GM23248 (cell line): Measurements from ENCODE around the gene JKAMP. TPM values are rescaled to one million over a fixed set of nuclear protein-coding genes. Genes with fewer than 3 reads are reported as not detected.

ENCODE experiments used
- DNase-seq: peaks from one replicate; pipeline ENCODE4 v3.0.0-alpha.2; 2015
- H2AFZ ChIP-seq: fragments of 200-600 bp; sonication (generic); 2 replicates; pipeline ENCODE4 v1.6.1; 2016; ENCODE audit warnings: antibody characterized with exemption
- H3F3A ChIP-seq: fragments of 200-600 bp; sonication (generic); 2 replicates; pipeline ENCODE4 v1.6.1; 2016; ENCODE audit warnings: mild to moderate bottlenecking, antibody characterized with exemption, mixed run types; ENCODE audit not compliant: insufficient read depth
- H3K27ac ChIP-seq: fragments of 200-600 bp; sonication (generic); 2 replicates; pipeline ENCODE4 v1.5.1; 2016; ENCODE audit warnings: mild to moderate bottlenecking
- H3K27me3 ChIP-seq: fragments of 200-600 bp; sonication (generic); replicated peaks from 2 replicates; pipeline ENCODE4 v1.6.1; 2016; ENCODE audit warnings: mild to moderate bottlenecking; ENCODE audit not compliant: insufficient read depth
- H3K36me3 ChIP-seq: fragments of 200-600 bp; sonication (generic); 2 replicates; pipeline ENCODE4 v1.6.1; 2016; ENCODE audit warnings: low read depth, mild to moderate bottlenecking
- H3K4me1 ChIP-seq: fragments of 200-600 bp; sonication (generic); 2 replicates; pipeline ENCODE4 v1.6.1; 2016; ENCODE audit warnings: mild to moderate bottlenecking; ENCODE audit not compliant: insufficient read depth
- H3K4me2 ChIP-seq: fragments of 200-600 bp; sonication (generic); one replicate; pipeline ENCODE4 v1.6.1; 2016; ENCODE audit warnings: mild to moderate bottlenecking; ENCODE audit not compliant: unreplicated experiment
- H3K4me3 ChIP-seq: fragments of 200-600 bp; sonication (generic); 2 replicates; pipeline ENCODE4 v1.5.1; 2016; ENCODE audit warnings: mild to moderate bottlenecking
- H3K79me2 ChIP-seq: fragments of 200-600 bp; sonication (generic); 2 replicates; pipeline ENCODE4 v1.6.1; 2016; ENCODE audit warnings: mild to moderate bottlenecking; ENCODE audit not compliant: insufficient read depth
- H3K9ac ChIP-seq: fragments of 200-600 bp; sonication (generic); 2 replicates; pipeline ENCODE4 v1.6.1; 2016; ENCODE audit warnings: mild to moderate bottlenecking
- H3K9me2 ChIP-seq: fragments of 200-600 bp; sonication (generic); 2 replicates; pipeline ENCODE4 v1.6.1; 2016; ENCODE audit warnings: mixed run types, mild to moderate bottlenecking, moderate library complexity; ENCODE audit not compliant: insufficient read depth
- H3K9me3 ChIP-seq: fragments of 200-600 bp; sonication (generic); one replicate; pipeline ENCODE4 v1.6.1; 2017; ENCODE audit warnings: low read depth
- H4K20me1 ChIP-seq: fragments of 200-600 bp; sonication (generic); 2 replicates; pipeline ENCODE4 v1.6.0; 2016; ENCODE audit not compliant: insufficient read depth
- EZH2 ChIP-seq: fragments of 200-600 bp; sonication (generic); IDR thresholded peaks from 2 replicates; pipeline ENCODE4 v1.6.1; 2018; ENCODE audit warnings: antibody characterized with exemption, mild to moderate bottlenecking; ENCODE audit not compliant: insufficient read depth, poor library complexity, severe bottlenecking
- EZH2phosphoT487 ChIP-seq: fragments of 200-600 bp; sonication (generic); IDR thresholded peaks from 2 replicates; pipeline ENCODE4 v1.6.1; 2018; ENCODE audit warnings: antibody characterized with exemption, moderate library complexity, mild to moderate bottlenecking, low read depth; ENCODE audit not compliant: insufficient read depth
- WGBS, 2 experiments: methylation state at CpG; one replicate each; pipeline ENCODE4 v1.1.6; 2015 to 2017; ENCODE audit warnings: low lambda C conversion rate in 2 of 2, low coverage in 1 of 2; ENCODE audit errors: missing lambda C conversion rate in 2 of 2; 5-methylcytosine and 5-hydroxymethylcytosine counted together
- in situ Hi-C: fragments of 300-500 bp; cut with MboI; formaldehyde crosslinking; loops from 2 replicates; pipeline ENCODE4 v1.15.0; 2020
- polyA plus RNA-seq: library from polyadenylated mRNA; unstranded; fragments of >200 nt; fragmentation: Nextera tagmentation; extraction: Ambion mirVana; gene quantifications from 2 replicates; pipeline ENCODE4 v1.2.1, GENCODE V29; 2016
- total RNA-seq: library from RNA; depleted of rRNA; stranded (reverse); fragments of >200 nt; shearing (Covaris generic); gene quantifications from 2 replicates; pipeline ENCODE4 v1.2.3, GENCODE V29; 2014

JKAMP gene
- total and polyA plus RNA-seq, 2 experiments from 2014 or later: 93.4 to 120 TPM

GRCh38 chr14:59510966-59511365 lies 26.6 kb downstream of the JKAMP start:
- no peak overlapping the region for H3K4me3 ChIP-seq
- H4K20me1 ChIP-seq: no peaks in the 10 kb centered on the region
- no peaks in the 10 kb centered on the region for H3K27me3 ChIP-seq
- TF ChIP-seq EZH2 (no peak), EZH2phosphoT487 (no peak)
- DNase-seq: no peak
- H3K79me2 ChIP-seq: no peaks in the 10 kb centered on the region
- H3K9me2 ChIP-seq: no peaks in the 10 kb centered on the region
- no peaks in the 10 kb centered on the region for H3F3A ChIP-seq
- no peak overlapping the region for H2AFZ ChIP-seq
- H3K27ac ChIP-seq: no peak overlapping the region
- 17 to 19% methylated on average over 3 of the region's 3 CpGs for WGBS, 2 experiments
- H3K9ac ChIP-seq: no peak overlapping the region
- no peaks in the 10 kb centered on the region for H3K9me3 ChIP-seq
- H3K4me2 ChIP-seq: no peak overlapping the region
- no peaks in the 10 kb centered on the region for H3K36me3 ChIP-seq
- no peaks in the 10 kb centered on the region for H3K4me1 ChIP-seq
- in situ Hi-C loops: no loop called here

- H3K9ac ChIP-seq: no peak overlapping the region
- H3K4me3 ChIP-seq: no peak overlapping the region
- in situ Hi-C loops: no loop called here
- no peaks in the 10 kb centered on the region for H3K36me3 ChIP-seq
- H3F3A ChIP-seq: no peaks in the 10 kb centered on the region
- TF ChIP-seq EZH2: no peak
- TF ChIP-seq EZH2phosphoT487: no peak
- H3K9me3 ChIP-seq: no peaks in the 10 kb centered on the region
- no peaks in the 10 kb centered on the region for H3K4me1 ChIP-seq
- H3K79me2 ChIP-seq: no peaks in the 10 kb centered on the region
- H2AFZ ChIP-seq: no peak overlapping the region
- WGBS, 2 experiments: 39 to 51% methylated on average over 4 of the region's 4 CpGs
- H3K27me3 ChIP-seq: no peaks in the 10 kb centered on the region
- H3K27ac ChIP-seq: no peak overlapping the region
- H3K9me2 ChIP-seq: no peaks in the 10 kb centered on the region
- DNase-seq: peak; percentile 7
- no peak overlapping the region for H3K4me2 ChIP-seq
- H4K20me1 ChIP-seq: no peaks in the 10 kb centered on the region
These were observed 27.7 kb downstream of the JKAMP start for GRCh38 chr14:59511916-59512575.

- Histone ChIP-seq H3K4me3 (no peak overlapping the region), H3K9me3 (no peaks in the 10 kb centered on the region), H3K9ac (no peak overlapping the region), H3K4me2 (no peak overlapping the region), H3K36me3 (no peaks in the 10 kb centered on the region), H3K79me2 (no peaks in the 10 kb centered on the region), H3F3A (no peaks in the 10 kb centered on the region), H4K20me1 (no peaks in the 10 kb centered on the region), H3K27me3 (no peaks in the 10 kb centered on the region), H3K4me1 (no peaks in the 10 kb centered on the region), H3K9me2 (no peaks in the 10 kb centered on the region), H2AFZ (no peak overlapping the region), H3K27ac (no peak overlapping the region)
- no peak for TF ChIP-seq EZH2
- no peak for TF ChIP-seq EZH2phosphoT487
- WGBS, 2 experiments: 45 to 54% methylated on average over 3 of the region's 3 CpGs
- no peak for DNase-seq
- in situ Hi-C loops: no loop called here
These were observed 35.9 kb downstream of the JKAMP start for GRCh38 chr14:59520224-59520623.

- Histone ChIP-seq H3K9me3 (no peaks in the 10 kb centered on the region), H3K36me3 (no peaks in the 10 kb centered on the region), H3K27ac (no peak overlapping the region), H3K4me1 (no peaks in the 10 kb centered on the region), H3K79me2 (no peaks in the 10 kb centered on the region), H3K9ac (no peak overlapping the region), H3K9me2 (no peaks in the 10 kb centered on the region), H3K27me3 (no peaks in the 10 kb centered on the region), H2AFZ (no peak overlapping the region), H4K20me1 (no peaks in the 10 kb centered on the region), H3K4me3 (no peak overlapping the region), H3F3A (no peaks in the 10 kb centered on the region), H3K4me2 (no peak overlapping the region)
- DNase-seq: no peak
- 23 to 57% methylated on average over 2 of the region's 2 CpGs for WGBS, 2 experiments
- in situ Hi-C loops: no loop called here
- TF ChIP-seq EZH2phosphoT487 (no peak), EZH2 (no peak)
These were observed 44.9 kb downstream of the JKAMP start for GRCh38 chr14:59529189-59529588.

- Histone ChIP-seq H3K4me2 (no peak overlapping the region), H3K9me2 (no peaks in the 10 kb centered on the region), H3K36me3 (no peaks in the 10 kb centered on the region), H3K27ac (no peak overlapping the region), H4K20me1 (no peaks in the 10 kb centered on the region), H3K79me2 (no peaks in the 10 kb centered on the region), H3K4me3 (no peak overlapping the region), H2AFZ (no peak overlapping the region), H3K4me1 (no peaks in the 10 kb centered on the region), H3F3A (no peaks in the 10 kb centered on the region), H3K9me3 (no peaks in the 10 kb centered on the region), H3K27me3 (no peaks in the 10 kb centered on the region), H3K9ac (no peak overlapping the region)
- DNase-seq: no peak
- TF ChIP-seq EZH2phosphoT487 (no peak), EZH2 (no peak)
- in situ Hi-C loops: no loop called here
These were observed 46.0 kb downstream of the JKAMP start for GRCh38 chr14:59530349-59530748.
